WTC11 (cell line): ENCODE results near the gene GRPEL1.

Experiments
- CREM ChIP-seq: sonication (generic); formaldehyde crosslinking; IDR thresholded peaks from 2 replicates; pipeline ENCODE4 v1.8.1; 2022; ENCODE audit warnings: mild to moderate bottlenecking, missing genetic modification reagents, moderate library complexity
- ESRRA ChIP-seq: sonication (generic); formaldehyde crosslinking; IDR thresholded peaks from 2 replicates; pipeline ENCODE4 v1.8.1; 2022; ENCODE audit warnings: mild to moderate bottlenecking, missing genetic modification reagents, borderline replicate concordance
- TF ChIP-seq, protein P1 (sequence below): fragments of 250-450 bp; sonication (Bioruptor Pico); conservative IDR thresholded peaks from 2 replicates; pipeline ENCODE4 v1.9.0; 2021; ENCODE audit warnings: mild to moderate bottlenecking
- TF ChIP-seq, protein P2 (sequence below): fragments of 200-600 bp; IDR thresholded peaks from 2 replicates; pipeline ENCODE4 v1.8.0; 2022; ENCODE audit warnings: antibody characterized with exemption
- TF ChIP-seq, protein P3 (sequence below): sonication (generic); formaldehyde crosslinking; IDR thresholded peaks from 2 replicates; pipeline ENCODE4 v1.8.1; 2023; ENCODE audit warnings: mild to moderate bottlenecking, missing genetic modification reagents

DNA sequence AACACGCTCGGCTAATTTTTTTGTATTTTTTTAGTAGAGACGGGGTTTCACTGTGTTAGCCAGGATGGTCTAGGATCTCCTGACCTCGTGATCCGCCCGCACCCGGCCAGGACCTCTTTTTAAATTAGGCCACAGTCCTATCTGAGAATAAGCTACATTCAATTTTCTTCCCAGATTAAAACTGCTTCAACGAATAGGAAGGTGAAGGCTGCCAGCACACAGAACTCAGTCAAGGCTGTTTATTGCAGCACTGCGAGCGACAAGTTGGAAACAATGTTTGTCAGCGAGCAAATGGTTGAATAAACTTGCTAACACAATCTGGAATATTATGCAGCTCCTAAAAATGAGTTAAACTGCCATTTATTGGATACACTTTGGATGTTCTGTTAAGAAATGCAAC is 1.9 kb downstream of the GRPEL1 start:
- TF ChIP-seq, protein P1, sequence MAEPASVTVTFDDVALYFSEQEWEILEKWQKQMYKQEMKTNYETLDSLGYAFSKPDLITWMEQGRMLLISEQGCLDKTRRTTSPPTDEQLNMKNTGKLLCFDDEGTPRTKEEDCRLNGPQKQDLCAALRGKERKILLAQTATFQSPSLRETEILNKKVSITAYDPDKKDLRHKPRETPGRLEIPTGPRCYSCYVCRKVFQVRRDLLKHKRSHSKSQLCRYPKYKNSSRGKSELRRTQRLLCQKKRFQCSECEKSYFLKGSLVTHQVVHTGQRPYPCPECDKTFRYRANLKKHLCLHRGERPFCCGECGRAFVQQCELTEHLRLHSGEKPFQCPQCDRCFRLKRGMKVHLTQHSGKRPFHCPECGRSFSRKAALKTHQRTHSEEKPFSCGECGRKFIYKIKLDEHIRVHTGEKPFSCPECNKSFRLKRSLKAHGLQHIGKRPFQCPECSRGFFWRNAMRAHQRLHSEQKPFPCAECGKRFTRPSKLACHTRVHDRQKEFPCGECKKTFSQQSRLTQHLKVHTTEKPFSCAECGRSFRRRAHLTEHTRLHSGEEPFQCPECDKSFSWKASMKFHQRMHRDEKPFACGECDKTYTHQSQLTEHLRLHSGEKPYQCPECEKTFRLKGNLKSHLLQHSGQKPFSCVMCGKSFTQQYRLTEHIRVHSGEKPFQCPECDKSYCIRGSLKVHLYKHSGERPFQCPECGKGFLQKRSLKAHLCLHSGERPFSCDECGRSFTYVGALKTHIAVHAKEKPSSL (CRISPR knock-in tag), result no peak
- TF ChIP-seq CREM (CRISPR knock-in tag) (no peak), ESRRA (no peak)
- TF ChIP-seq, protein P2, sequence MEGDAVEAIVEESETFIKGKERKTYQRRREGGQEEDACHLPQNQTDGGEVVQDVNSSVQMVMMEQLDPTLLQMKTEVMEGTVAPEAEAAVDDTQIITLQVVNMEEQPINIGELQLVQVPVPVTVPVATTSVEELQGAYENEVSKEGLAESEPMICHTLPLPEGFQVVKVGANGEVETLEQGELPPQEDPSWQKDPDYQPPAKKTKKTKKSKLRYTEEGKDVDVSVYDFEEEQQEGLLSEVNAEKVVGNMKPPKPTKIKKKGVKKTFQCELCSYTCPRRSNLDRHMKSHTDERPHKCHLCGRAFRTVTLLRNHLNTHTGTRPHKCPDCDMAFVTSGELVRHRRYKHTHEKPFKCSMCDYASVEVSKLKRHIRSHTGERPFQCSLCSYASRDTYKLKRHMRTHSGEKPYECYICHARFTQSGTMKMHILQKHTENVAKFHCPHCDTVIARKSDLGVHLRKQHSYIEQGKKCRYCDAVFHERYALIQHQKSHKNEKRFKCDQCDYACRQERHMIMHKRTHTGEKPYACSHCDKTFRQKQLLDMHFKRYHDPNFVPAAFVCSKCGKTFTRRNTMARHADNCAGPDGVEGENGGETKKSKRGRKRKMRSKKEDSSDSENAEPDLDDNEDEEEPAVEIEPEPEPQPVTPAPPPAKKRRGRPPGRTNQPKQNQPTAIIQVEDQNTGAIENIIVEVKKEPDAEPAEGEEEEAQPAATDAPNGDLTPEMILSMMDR, result no peak
- TF ChIP-seq, protein P3, sequence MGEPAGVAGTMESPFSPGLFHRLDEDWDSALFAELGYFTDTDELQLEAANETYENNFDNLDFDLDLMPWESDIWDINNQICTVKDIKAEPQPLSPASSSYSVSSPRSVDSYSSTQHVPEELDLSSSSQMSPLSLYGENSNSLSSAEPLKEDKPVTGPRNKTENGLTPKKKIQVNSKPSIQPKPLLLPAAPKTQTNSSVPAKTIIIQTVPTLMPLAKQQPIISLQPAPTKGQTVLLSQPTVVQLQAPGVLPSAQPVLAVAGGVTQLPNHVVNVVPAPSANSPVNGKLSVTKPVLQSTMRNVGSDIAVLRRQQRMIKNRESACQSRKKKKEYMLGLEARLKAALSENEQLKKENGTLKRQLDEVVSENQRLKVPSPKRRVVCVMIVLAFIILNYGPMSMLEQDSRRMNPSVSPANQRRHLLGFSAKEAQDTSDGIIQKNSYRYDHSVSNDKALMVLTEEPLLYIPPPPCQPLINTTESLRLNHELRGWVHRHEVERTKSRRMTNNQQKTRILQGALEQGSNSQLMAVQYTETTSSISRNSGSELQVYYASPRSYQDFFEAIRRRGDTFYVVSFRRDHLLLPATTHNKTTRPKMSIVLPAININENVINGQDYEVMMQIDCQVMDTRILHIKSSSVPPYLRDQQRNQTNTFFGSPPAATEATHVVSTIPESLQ (CRISPR knock-in tag), result no peak
